OCI-LY3 (cell line): ENCODE data around the gene DDOST.

Source experiments
- CTCF ChIP-seq: fragments of 200-600, 300-600 bp; sonication (generic); IDR thresholded peaks from 2 replicates; pipeline ENCODE4 v1.5.1; 2014; ENCODE audit warnings: antibody characterized with exemption, low read length, low read depth
- EZH2phosphoT487 ChIP-seq: fragments of 200-600 bp; shearing (Covaris generic); IDR thresholded peaks from 2 replicates; pipeline ENCODE4 v1.6.1; 2018; ENCODE audit warnings: antibody characterized with exemption, mixed run types, low read depth

GRCh38 chr1:20702416-20702815, 41.2 kb upstream of the DDOST start:
- no peak for TF ChIP-seq CTCF
- no peak for TF ChIP-seq EZH2phosphoT487
